A673 (cell line): ENCODE measurements around the gene CTSA. TPM values are rescaled to one million over a fixed set of nuclear protein-coding genes. Genes with fewer than 3 reads are reported as not detected.

Experiments
- BruUV-seq: library from RNA; stranded (reverse); fragments of 400-500 nt; replicated peaks from 2 replicates; lab custom pipeline; 2021; lab: Mats Ljungman, UMichigan
- CTCF ChIA-PET: fragments of 300-600 bp; sonication (Branson Sonifier 250); formaldehyde crosslinking; loops from one replicate; lab custom pipeline; 2022; ENCODE audit warnings: antibody characterized with exemption; lab: Charles Lee
- POLR2A ChIA-PET: fragments of 300-600 bp; sonication (Branson Sonifier 250); formaldehyde crosslinking; loops from one replicate; lab custom pipeline; 2022; ENCODE audit warnings: antibody characterized with exemption; ENCODE audit not compliant: low non-redundant PET; lab: Charles Lee
- DNase-seq: peaks from one replicate; pipeline ENCODE4 v3.0.0-alpha.2; 2015; ENCODE audit warnings: low spot score
- H3K27ac ChIP-seq: fragments of 200-600 bp; sonication (generic); 2 replicates; pipeline ENCODE4 v1.5.1; 2016; ENCODE audit warnings: mixed run types, low read depth, mild to moderate bottlenecking, mixed read lengths, antibody characterized with exemption, low read length; ENCODE audit not compliant: poor library complexity, severe bottlenecking
- H3K27me3 ChIP-seq: fragments of 200-600 bp; sonication (generic); replicated peaks from 2 replicates; pipeline ENCODE4 v1.6.1; 2017; ENCODE audit warnings: mixed run types, low read depth, mild to moderate bottlenecking, mixed read lengths, antibody characterized with exemption, low read length; ENCODE audit not compliant: insufficient read depth, poor library complexity
- H3K36me3 ChIP-seq: fragments of 200-600 bp; sonication (generic); 2 replicates; pipeline ENCODE4 v1.6.1; 2016; ENCODE audit warnings: mixed run types, mild to moderate bottlenecking, mixed read lengths, antibody characterized with exemption, low read length; ENCODE audit not compliant: insufficient read depth, poor library complexity, severe bottlenecking
- H3K4me1 ChIP-seq: fragments of 200-600 bp; sonication (generic); 2 replicates; pipeline ENCODE4 v1.6.1; 2017; ENCODE audit warnings: mixed run types, mild to moderate bottlenecking, mixed read lengths, antibody characterized with exemption, low read length; ENCODE audit not compliant: insufficient read depth, poor library complexity, severe bottlenecking
- H3K4me3 ChIP-seq: fragments of 200-600 bp; sonication (generic); 2 replicates; pipeline ENCODE4 v1.5.1; 2016; ENCODE audit warnings: low read depth, mixed run types, mild to moderate bottlenecking, mixed read lengths, low read length; ENCODE audit not compliant: poor library complexity, severe bottlenecking
- H3K9me3 ChIP-seq: fragments of 200-600 bp; sonication (generic); 2 replicates; pipeline ENCODE4 v1.6.1; 2016; ENCODE audit warnings: mixed run types, low read depth, mild to moderate bottlenecking, mixed read lengths, antibody characterized with exemption, low read length; ENCODE audit not compliant: poor library complexity, severe bottlenecking
- EZH2 ChIP-seq: fragments of 200-600 bp; sonication (generic); IDR thresholded peaks from 2 replicates; pipeline ENCODE4 v1.6.1; 2017; ENCODE audit warnings: borderline replicate concordance, low read depth, mild to moderate bottlenecking, mixed read lengths, antibody characterized with exemption, low read length; ENCODE audit not compliant: poor library complexity, severe bottlenecking
- intact Hi-C: fragments of 100-400 bp; cut with micrococcal nuclease; formaldehyde crosslinking; loops from one replicate; pipeline ENCODE4 v1.10.0; 2022; ENCODE audit not compliant: unreplicated experiment
- total RNA-seq: library from RNA; stranded (reverse); gene quantifications from 2 replicates; pipeline ENCODE4 v1.2.3, GENCODE V29; 2021
- TF ChIP-seq, protein P1 (sequence below): fragments of 300-800, 200-600 bp; sonication (generic); conservative IDR thresholded peaks from 2 replicates; pipeline ENCODE4 v1.5.1; 2017; ENCODE audit warnings: low read depth, mild to moderate bottlenecking, antibody characterized with exemption, low read length, moderate library complexity, mixed read lengths

CTSA gene
- total RNA-seq, 1 experiment from 2014 or later = 83.5 TPM

DNA sequence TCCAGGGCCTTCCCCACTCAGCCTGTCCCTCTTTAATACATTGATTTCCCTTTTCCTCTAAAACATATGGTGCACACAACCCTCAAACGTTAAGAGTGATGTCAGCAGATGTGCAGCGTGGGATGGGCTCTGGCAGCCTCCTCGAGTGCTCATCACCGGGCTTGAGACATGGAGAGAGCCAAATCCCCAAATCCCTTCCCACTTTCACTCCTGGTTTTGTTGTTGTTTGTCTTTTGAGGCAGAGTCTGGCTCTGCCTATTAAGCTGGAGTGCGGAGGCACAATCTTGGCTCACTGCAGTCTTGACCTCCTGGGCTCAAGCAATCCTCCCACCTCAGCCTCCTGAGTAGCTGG lies 26.6 kb downstream of the CTSA start:
- Histone ChIP-seq H3K27ac (no peak overlapping the region), H3K9me3 (no peaks in the 10 kb centered on the region), H3K36me3 (no peaks in the 10 kb centered on the region), H3K27me3 (no peaks in the 10 kb centered on the region), H3K4me3 (no peak overlapping the region), H3K4me1 (no peaks in the 10 kb centered on the region)
- DNase-seq = no peak
- intact Hi-C loops = no loop called here
- POLR2A ChIA-PET = no interaction called here
- CTCF ChIA-PET = no interaction called here
- TF ChIP-seq, protein P1, sequence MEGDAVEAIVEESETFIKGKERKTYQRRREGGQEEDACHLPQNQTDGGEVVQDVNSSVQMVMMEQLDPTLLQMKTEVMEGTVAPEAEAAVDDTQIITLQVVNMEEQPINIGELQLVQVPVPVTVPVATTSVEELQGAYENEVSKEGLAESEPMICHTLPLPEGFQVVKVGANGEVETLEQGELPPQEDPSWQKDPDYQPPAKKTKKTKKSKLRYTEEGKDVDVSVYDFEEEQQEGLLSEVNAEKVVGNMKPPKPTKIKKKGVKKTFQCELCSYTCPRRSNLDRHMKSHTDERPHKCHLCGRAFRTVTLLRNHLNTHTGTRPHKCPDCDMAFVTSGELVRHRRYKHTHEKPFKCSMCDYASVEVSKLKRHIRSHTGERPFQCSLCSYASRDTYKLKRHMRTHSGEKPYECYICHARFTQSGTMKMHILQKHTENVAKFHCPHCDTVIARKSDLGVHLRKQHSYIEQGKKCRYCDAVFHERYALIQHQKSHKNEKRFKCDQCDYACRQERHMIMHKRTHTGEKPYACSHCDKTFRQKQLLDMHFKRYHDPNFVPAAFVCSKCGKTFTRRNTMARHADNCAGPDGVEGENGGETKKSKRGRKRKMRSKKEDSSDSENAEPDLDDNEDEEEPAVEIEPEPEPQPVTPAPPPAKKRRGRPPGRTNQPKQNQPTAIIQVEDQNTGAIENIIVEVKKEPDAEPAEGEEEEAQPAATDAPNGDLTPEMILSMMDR = no peak
- TF ChIP-seq EZH2 = no peak
- BruUV-seq = no TSS peak

DNA sequence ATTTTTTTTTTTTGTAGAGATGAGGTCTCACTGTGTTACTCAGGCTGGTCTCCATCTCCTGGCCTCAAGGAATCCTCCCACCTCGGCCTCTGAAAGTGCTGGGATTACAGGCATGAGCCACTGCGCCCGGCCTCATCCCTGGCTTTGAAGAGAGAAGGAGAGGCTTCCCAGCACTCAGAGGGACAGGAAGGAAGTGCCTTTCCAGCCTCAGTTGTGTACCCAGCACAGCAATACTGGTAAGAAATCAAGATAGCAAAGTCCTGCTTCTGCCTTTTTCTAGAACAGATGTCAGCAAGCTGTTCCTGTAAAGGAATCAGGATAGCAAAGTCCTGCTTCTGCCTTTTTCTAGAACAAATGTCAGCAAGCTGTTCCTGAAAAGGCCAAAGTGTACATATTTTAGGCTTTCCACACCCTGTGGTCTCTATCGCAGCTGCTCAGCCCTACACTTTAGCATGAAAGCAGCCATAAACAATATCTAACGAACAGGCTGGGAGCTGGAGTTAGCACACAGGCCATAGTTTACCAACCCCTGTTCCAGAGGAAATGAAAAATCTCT lies 27.1 kb downstream of the CTSA start:
- intact Hi-C loops = no loop called here
- ChIA-PET POLR2A (no interaction called here), CTCF (no interaction called here)
- Histone ChIP-seq H3K4me1 (no peaks in the 10 kb centered on the region), H3K36me3 (no peaks in the 10 kb centered on the region), H3K27ac (no peak overlapping the region), H3K9me3 (no peaks in the 10 kb centered on the region), H3K27me3 (no peaks in the 10 kb centered on the region), H3K4me3 (no peak overlapping the region)
- no peak for DNase-seq
- BruUV-seq = no TSS peak
- TF ChIP-seq EZH2 = no peak
- TF ChIP-seq, protein P1 = no peak

DNA sequence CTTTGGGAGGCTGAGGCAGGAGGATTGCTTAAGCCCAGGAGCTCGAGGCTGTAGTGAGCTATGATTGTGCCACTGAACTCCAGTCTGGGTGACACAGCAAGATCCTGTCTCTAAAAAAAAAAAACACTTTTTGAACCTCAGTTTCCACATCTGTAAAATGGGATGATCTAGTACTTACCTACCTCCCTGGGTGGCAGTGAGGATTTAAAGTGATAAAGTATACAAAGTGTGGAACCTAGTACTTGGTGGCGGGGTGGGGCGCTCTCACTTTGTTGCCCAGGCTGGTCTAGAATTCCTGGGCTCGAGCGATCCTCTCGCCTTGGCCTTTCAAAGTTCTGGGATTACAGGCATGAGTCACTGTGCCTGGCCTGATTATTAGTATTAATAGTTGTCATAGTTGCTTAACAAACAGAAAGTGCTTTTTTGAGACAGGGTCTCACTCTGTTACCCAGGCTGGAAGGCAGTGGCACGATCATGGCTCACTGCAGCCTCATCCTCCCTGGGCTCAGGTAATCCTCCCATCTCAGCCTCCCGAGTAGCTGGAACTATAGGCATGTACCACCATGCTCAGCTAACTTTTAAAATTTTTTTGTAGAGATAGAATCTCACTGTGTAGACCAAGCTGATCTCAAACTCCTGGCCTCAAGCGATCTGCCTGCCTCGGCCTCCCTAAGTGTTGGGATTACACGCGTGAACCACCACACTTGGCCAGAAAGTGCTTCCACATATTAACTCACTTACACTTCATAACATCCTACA lies 27.8 kb downstream of the CTSA start:
- H3K27ac ChIP-seq = no peak overlapping the region
- no peak for TF ChIP-seq EZH2
- TF ChIP-seq, protein P1 = no peak
- no TSS peak for BruUV-seq
- H3K4me3 ChIP-seq = no peak overlapping the region
- intact Hi-C loops = no loop called here
- H3K9me3 ChIP-seq = no peaks in the 10 kb centered on the region
- no peaks in the 10 kb centered on the region for H3K4me1 ChIP-seq
- DNase-seq = no peak
- CTCF ChIA-PET = no interaction called here
- no peaks in the 10 kb centered on the region for H3K27me3 ChIP-seq
- no peaks in the 10 kb centered on the region for H3K36me3 ChIP-seq
- POLR2A ChIA-PET = no interaction called here
